Measurements from ENCODE around the gene IQSEC3.

GRCh38 chr12:208813-209212, 142.2 kb downstream of the IQSEC3 start:
- TF ChIP-seq CTCF (IDR thresholded peaks at IDR 0.05; ENCODE audit: low read depth, low read length) = no peak
- no peak for TF ChIP-seq EZH2phosphoT487 (IDR thresholded peaks at IDR 0.05; ENCODE audit: low read depth)

Measured in OCI-LY3 (cell line).